HG03342 (cell line): ENCODE results near the gene DIPK1B.
"Not testable (repeated sequence)": the region's sequence is repeated elsewhere in the genome, so short reads cannot be mapped to it uniquely, and the experiment has no call there.

Experiments used
- ATAC-seq: cut with Tn5 transposase; IDR thresholded peaks from one replicate; pipeline ENCODE4 v1.9.1; 2021; ENCODE audit warnings: mild to moderate bottlenecking, moderate library complexity; ENCODE audit not compliant: unreplicated experiment

Gene DIPK1B

GRCh38 chr9:136748666-136749611, 36.6 kb downstream of the DIPK1B start:
- ATAC-seq, result no peak

GRCh38 chr9:136750526-136750925, 38.2 kb downstream of the DIPK1B start:
- ATAC-seq, result no peak

GRCh38 chr9:136751244-136751643, 38.9 kb downstream of the DIPK1B start:
- ATAC-seq, result no peak

- no peak for ATAC-seq
Observed at GRCh38 chr9:136751814-136752213, 39.4 kb downstream of the DIPK1B start.

GRCh38 chr9:136753371-136754058, 41.1 kb downstream of the DIPK1B start:
- no peak for ATAC-seq

GRCh38 chr9:136754059-136754572, 41.7 kb downstream of the DIPK1B start:
- ATAC-seq, result no peak

GRCh38 chr9:136754626-136755301, 42.4 kb downstream of the DIPK1B start:
- ATAC-seq, result no peak

- not testable (repeated sequence) for ATAC-seq
Observed at GRCh38 chr9:136755302-136756133, 43.1 kb downstream of the DIPK1B start.

- ATAC-seq, result no peak
Observed at GRCh38 chr9:136756134-136756438, 43.7 kb downstream of the DIPK1B start.

- no peak for ATAC-seq
Observed at GRCh38 chr9:136756836-136757235, 44.5 kb downstream of the DIPK1B start.

GRCh38 chr9:136757328-136757727, 45.0 kb downstream of the DIPK1B start:
- no peak for ATAC-seq

GRCh38 chr9:136757751-136758140, 45.4 kb downstream of the DIPK1B start:
- ATAC-seq, result no peak

- no peak for ATAC-seq
Observed at GRCh38 chr9:136759001-136759400, 46.6 kb downstream of the DIPK1B start.

GRCh38 chr9:136759436-136760325, 47.3 kb downstream of the DIPK1B start:
- no peak for ATAC-seq

GRCh38 chr9:136760424-136760823, 48.1 kb downstream of the DIPK1B start:
- ATAC-seq, result no peak

- not testable (repeated sequence) for ATAC-seq
Observed at GRCh38 chr9:136760834-136761544, 48.6 kb downstream of the DIPK1B start.

GRCh38 chr9:136761545-136761981, 49.2 kb downstream of the DIPK1B start:
- no peak for ATAC-seq

GRCh38 chr9:136762221-136762691, 49.9 kb downstream of the DIPK1B start:
- no peak for ATAC-seq
